Progenitor cell of endocrine pancreas (in vitro differentiated cells): Measurements from ENCODE around the gene MAD1L1. TPM values are rescaled to one million over a fixed set of nuclear protein-coding genes. Genes with fewer than 3 reads are reported as not detected.

Experiments used
- DNase-seq: peaks from one replicate; pipeline ENCODE4 v3.0.0; 2021; ENCODE audit warnings: low spot score; ENCODE audit not compliant: unreplicated experiment
- H3K27ac Mint-ChIP-seq: 2 replicates; pipeline ENCODE4 v1.8.0; 2021; ENCODE audit warnings: mild to moderate bottlenecking, moderate library complexity, mixed read lengths
- H3K27me3 Mint-ChIP-seq: 2 replicates; pipeline ENCODE4 v1.8.0; 2021; ENCODE audit warnings: mixed read lengths
- H3K36me3 Mint-ChIP-seq: 2 replicates; pipeline ENCODE4 v1.8.0; 2022; ENCODE audit warnings: mixed read lengths; ENCODE audit not compliant: insufficient read depth
- H3K4me1 Mint-ChIP-seq: 2 replicates; pipeline ENCODE4 v1.8.0; 2021; ENCODE audit warnings: low read depth, mixed read lengths
- H3K4me3 Mint-ChIP-seq: 2 replicates; pipeline ENCODE4 v1.8.0; 2021; ENCODE audit warnings: low read depth, mild to moderate bottlenecking, moderate library complexity, mixed read lengths
- H3K9me3 Mint-ChIP-seq: 2 replicates; pipeline ENCODE4 v1.8.0; 2021; ENCODE audit warnings: low read depth, mixed read lengths
- CTCF ChIP-seq: fragments of 200-600 bp; sonication (generic); IDR thresholded peaks from one replicate; pipeline ENCODE4 v1.5.0; 2021; ENCODE audit warnings: antibody characterized with exemption, mild to moderate bottlenecking; ENCODE audit not compliant: unreplicated experiment
- total RNA-seq: library from RNA; stranded (reverse); gene quantifications from 2 replicates; pipeline ENCODE4 v1.2.1, GENCODE V29; 2021

MAD1L1 gene
- total RNA-seq, 1 donor from 2014 or later = 49.8 TPM

GRCh38 chr7:1975179-1975578 is 257.6 kb downstream of the MAD1L1 start:
- no peak overlapping the region for H3K27ac Mint-ChIP-seq
- DNase-seq = no peak
- H3K4me3 Mint-ChIP-seq = no peak overlapping the region
- TF ChIP-seq CTCF = no peak
- H3K9me3 Mint-ChIP-seq = no peaks in the 10 kb centered on the region
- H3K36me3 Mint-ChIP-seq = peaks cover 26% of the 10 kb centered on the region
- no peaks in the 10 kb centered on the region for H3K4me1 Mint-ChIP-seq
- no peaks in the 10 kb centered on the region for H3K27me3 Mint-ChIP-seq

GRCh38 chr7:1974290-1975101 is 258.2 kb downstream of the MAD1L1 start:
- Mint-ChIP-seq H3K9me3 (no peaks in the 10 kb centered on the region), H3K27ac (no peak overlapping the region), H3K36me3 (peaks cover 26% of the 10 kb centered on the region), H3K4me3 (no peak overlapping the region), H3K4me1 (peaks cover 3% of the 10 kb centered on the region), H3K27me3 (no peaks in the 10 kb centered on the region)
- no peak for TF ChIP-seq CTCF
- DNase-seq = no peak

GRCh38 chr7:1973321-1974251 is 259.2 kb downstream of the MAD1L1 start:
- H3K27ac Mint-ChIP-seq = no peak overlapping the region

GRCh38 chr7:1972744-1973143 is 260.0 kb downstream of the MAD1L1 start:
- H3K9me3 Mint-ChIP-seq = no peaks in the 10 kb centered on the region
- H3K27ac Mint-ChIP-seq = no peak overlapping the region
- TF ChIP-seq CTCF = no peak
- H3K36me3 Mint-ChIP-seq = peaks cover 26% of the 10 kb centered on the region
- no peaks in the 10 kb centered on the region for H3K27me3 Mint-ChIP-seq
- no peak for DNase-seq
- H3K4me3 Mint-ChIP-seq = no peak overlapping the region
- peaks cover 4% of the 10 kb centered on the region for H3K4me1 Mint-ChIP-seq

More at GRCh38 chr7:1973321-1974251, 259.2 kb downstream of the MAD1L1 start:
- DNase-seq = no peak
- TF ChIP-seq CTCF = no peak
- H3K9me3 Mint-ChIP-seq = no peaks in the 10 kb centered on the region
- peaks cover 4% of the 10 kb centered on the region for H3K4me1 Mint-ChIP-seq
- no peaks in the 10 kb centered on the region for H3K27me3 Mint-ChIP-seq
- H3K36me3 Mint-ChIP-seq = peaks cover 26% of the 10 kb centered on the region
- no peak overlapping the region for H3K4me3 Mint-ChIP-seq

GRCh38 chr7:1971946-1972654 is 260.6 kb downstream of the MAD1L1 start:
- Mint-ChIP-seq H3K9me3 (no peaks in the 10 kb centered on the region), H3K27ac (no peak overlapping the region)
- TF ChIP-seq CTCF = no peak

More at GRCh38 chr7:1971946-1972654, 260.6 kb downstream of the MAD1L1 start:
- H3K4me1 Mint-ChIP-seq = peaks cover 4% of the 10 kb centered on the region
- no peaks in the 10 kb centered on the region for H3K27me3 Mint-ChIP-seq
- H3K4me3 Mint-ChIP-seq = no peak overlapping the region
- H3K36me3 Mint-ChIP-seq = peaks cover 28% of the 10 kb centered on the region
- no peak for DNase-seq
